Femur (tissue), 1 donor: ENCODE measurements around the gene ECSCR.
A peak's percentile ranks its signal among the peaks of the same experiment; 100 is the strongest.
"Not testable (repeated sequence)": the region's sequence is repeated elsewhere in the genome, so short reads cannot be mapped to it uniquely, and the experiment has no call there.

ENCODE experiments used
- DNase-seq: peaks from one replicate; pipeline ENCODE4 v3.0.0-alpha.2; 2017

Gene ECSCR

GRCh38 chr5:139410121-139410992 lies 52.2 kb downstream of the ECSCR start:
- DNase-seq: no peak

- not testable (repeated sequence) for DNase-seq
Observed at GRCh38 chr5:139409116-139409515, 53.4 kb downstream of the ECSCR start.

- no peak for DNase-seq
Observed at GRCh38 chr5:139408191-139408590, 54.4 kb downstream of the ECSCR start.

- DNase-seq: no peak
Observed at GRCh38 chr5:139407517-139407916, 55.0 kb downstream of the ECSCR start.

- no peak for DNase-seq
Observed at GRCh38 chr5:139406963-139407362, 55.6 kb downstream of the ECSCR start.

DNA sequence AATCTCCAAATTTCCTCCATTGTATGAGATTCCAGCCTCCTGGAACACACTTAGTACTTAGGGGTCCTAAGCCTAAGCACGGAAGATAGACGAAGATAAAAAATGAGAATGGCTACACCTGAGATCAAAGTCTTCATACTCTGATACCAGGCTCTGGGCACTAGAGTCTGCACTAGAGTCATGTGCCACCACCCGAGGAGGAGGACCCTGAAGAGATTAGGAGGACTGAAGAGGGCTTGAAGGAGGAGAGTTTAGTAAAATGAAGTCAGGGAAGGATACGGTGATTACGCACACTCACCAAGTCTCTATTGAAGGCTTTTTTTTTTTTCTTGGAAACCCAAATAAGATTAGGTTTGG lies 58.1 kb downstream of the ECSCR start:
- DNase-seq: no peak

GRCh38 chr5:139403787-139404483 lies 58.6 kb downstream of the ECSCR start, which contains the start of gene SPATA24:
Gene SPATA24, minus strand, starts transcription at chr5:139404089. Its CDS starts 29 bp downstream, at chr5:139404060.
- DNase-seq: peak; percentile 99

DNA sequence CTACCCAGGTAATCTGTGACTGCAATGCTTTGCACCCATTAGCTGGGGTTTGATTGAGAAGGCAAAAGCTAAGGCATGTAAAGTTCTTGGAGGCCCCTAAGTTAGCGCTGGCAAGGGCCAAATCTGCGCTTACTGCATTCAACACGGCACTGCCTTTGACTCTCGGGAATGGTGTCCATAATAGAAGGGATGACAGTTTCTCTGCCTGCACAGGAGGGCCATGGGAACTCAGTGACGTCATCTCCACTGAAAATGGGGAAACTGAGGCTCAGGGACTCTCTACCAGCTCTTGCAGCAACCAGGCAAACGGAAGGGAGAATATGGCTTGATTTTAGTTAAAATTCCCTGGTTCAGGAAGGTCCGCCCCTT lies 59.1 kb downstream of the ECSCR start:
- no peak for DNase-seq

GRCh38 chr5:139402561-139403158 lies 59.9 kb downstream of the ECSCR start:
- DNase-seq: no peak

- no peak for DNase-seq
Observed at GRCh38 chr5:139401546-139401945, 61.0 kb downstream of the ECSCR start.

GRCh38 chr5:139399501-139400121 lies 62.9 kb downstream of the ECSCR start:
- no peak for DNase-seq
